ENCODE data around the gene TMEM138.

DNA sequence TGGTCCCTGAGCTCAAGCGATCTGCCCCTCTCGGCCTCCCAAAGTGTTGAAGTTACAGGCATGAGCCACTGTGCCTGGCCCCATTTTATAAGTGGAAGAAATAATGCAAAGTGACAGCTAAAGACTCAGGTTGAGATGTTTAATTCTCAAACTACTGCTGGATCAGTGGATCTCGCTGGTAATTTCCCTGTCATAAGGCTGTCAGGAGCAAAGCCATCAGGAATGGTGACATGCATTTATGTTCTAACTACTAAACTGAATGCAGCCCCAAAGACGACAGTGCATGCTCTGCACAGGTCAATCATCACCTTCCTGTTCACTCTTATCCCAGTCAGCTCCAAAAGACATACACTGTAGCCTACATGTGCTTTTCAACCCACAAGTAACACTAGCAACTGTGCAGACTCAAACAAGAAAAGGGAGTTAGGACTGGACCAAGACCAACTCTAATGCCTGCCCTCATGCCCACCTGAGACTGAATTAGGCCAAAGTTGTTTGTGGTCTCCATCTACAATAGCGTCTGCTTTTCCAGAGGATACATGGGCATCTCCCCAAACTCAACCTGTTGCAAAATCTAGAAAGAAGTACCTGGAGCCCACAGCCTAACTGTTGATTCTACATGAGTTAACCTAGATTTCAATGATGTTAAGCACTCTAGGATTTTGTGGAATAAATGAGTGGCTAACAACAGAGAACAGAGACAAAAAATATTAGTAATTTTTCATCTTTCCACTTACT lies 45.0 kb downstream of the TMEM138 start:
- TF ChIP-seq CTCF (IDR thresholded peaks at IDR 0.05 in 4 of 5, conservative IDR thresholded peaks at IDR 0.05 in 1 of 5) (no peak), POLR2A (IDR thresholded peaks at IDR 0.05) (no peak)

Measured in gastrocnemius medialis (tissue), 4 donors.